Stimulated activated CD8-positive, alpha-beta memory T cell treated with anti-CD3 and anti-CD28 coated beads, Interleukin-12 subunit alpha, Interleukin-12 subunit beta, amount 100 ng/mL, for 4 hours (primary cell): ENCODE measurements around the gene RPLP2.
A peak's percentile ranks its signal among the peaks of the same experiment; 100 is the strongest.

Experiments
- DNase-seq: peaks from one replicate; pipeline ENCODE4 v3.0.0-alpha.2; 2020; ENCODE audit warnings: low read depth

RPLP2 gene

GRCh38 chr11:773830-774229, 35.9 kb upstream of the RPLP2 start:
- DNase-seq, result no peak

GRCh38 chr11:774873-775592, 34.7 kb upstream of the RPLP2 start:
- DNase-seq, result no peak

GRCh38 chr11:776263-776560, 33.6 kb upstream of the RPLP2 start:
- DNase-seq, result no peak

DNA sequence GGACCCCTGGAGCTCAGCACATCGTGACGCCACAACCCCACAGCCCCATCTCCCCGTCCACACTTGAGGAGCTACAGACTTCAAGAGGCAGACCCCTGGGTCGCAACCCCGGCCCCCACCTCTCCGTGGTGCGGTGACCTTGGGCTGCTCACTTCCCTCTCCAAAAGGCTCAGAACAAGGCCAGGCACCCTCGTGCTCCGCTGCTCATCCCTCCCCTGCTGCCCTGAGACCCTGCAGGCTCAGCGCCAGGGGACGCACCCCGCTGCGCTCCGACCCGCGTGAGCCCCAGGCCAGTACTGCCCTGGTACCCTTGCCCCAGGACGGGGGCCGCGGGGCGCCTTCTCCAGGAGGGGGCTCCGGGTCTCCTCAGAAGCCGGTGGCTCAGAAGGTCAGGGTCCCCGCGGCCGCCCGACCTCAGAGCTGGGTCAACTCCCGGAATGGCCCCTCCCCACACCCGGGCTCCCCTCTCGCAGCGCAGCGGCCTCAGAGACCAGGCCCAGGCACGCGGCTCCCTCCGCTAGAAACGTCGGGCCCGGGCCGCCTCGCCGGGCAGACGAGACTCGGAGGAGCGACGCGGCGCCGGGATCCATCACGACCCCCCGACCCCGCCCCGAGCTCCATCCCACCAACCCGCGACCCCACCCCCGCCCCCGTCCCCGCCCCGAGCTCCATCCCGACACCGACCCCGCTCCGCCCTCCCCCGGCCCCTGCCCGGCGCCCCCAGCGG, 33.0 kb upstream of the RPLP2 start:
- DNase-seq, result peak; percentile 16

DNA sequence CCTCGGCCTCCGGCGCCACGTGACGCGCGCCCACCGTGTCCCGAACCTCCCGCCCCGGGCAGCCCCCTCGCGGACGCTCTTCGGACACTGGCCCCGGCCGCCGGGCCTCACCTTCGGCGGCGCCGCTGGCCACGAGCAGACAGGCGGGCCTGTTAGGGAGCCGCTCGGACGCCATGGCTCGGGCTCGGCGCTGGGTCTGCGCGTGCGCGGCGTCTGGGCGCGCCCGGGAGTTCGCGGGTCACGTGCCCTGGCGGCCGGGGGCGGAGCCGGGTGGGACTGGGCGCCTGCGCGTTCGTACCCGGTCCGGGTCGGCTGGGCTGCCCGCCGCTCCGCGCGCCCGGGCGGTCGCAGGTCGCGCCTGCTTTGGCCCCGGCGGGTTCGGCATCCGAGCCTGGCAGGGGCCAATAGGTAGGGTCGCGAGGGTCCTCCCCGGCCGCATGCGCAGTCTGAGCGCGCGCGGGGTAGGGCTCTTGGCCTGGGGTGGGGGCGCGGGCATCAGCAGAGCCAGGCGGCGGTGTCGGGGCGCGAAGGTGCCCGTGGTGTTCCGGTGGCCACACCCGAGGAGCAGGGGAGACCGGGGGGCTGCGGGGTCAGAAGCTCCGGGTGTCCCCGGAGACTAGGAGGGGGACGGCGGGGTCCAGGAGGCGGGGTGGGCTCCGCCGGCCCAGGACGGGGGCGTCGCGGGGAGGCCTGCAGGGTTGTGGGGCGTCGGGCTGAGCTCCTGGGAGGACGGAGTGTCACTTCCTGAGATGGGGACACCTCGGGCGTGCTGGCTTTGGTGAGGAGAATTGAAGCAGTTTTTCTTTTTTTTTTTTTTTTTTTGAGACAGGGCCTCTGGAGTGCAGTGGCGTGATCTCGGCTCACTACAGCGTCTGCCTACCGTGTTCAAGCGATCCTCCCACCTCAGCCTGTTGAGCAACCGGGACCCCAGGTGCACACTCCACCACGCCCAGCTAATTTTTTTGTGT, 32.2 kb upstream of the RPLP2 start, which contains the start of gene GATD1:
Gene GATD1, minus strand, starts transcription at position 200 of the 968 bp plus-strand sequence. Its CDS starts 25 bp downstream, at position 175.
- peak; percentile 91 for DNase-seq

GRCh38 chr11:778976-779954, 30.5 kb upstream of the RPLP2 start:
- DNase-seq, result no peak

- no peak for DNase-seq
Measured at GRCh38 chr11:779955-780532, 29.7 kb upstream of the RPLP2 start.

- DNase-seq, result no peak
Measured at GRCh38 chr11:782264-783174, 27.2 kb upstream of the RPLP2 start.

- no peak for DNase-seq
Measured at GRCh38 chr11:783581-784015, 26.2 kb upstream of the RPLP2 start.

DNA sequence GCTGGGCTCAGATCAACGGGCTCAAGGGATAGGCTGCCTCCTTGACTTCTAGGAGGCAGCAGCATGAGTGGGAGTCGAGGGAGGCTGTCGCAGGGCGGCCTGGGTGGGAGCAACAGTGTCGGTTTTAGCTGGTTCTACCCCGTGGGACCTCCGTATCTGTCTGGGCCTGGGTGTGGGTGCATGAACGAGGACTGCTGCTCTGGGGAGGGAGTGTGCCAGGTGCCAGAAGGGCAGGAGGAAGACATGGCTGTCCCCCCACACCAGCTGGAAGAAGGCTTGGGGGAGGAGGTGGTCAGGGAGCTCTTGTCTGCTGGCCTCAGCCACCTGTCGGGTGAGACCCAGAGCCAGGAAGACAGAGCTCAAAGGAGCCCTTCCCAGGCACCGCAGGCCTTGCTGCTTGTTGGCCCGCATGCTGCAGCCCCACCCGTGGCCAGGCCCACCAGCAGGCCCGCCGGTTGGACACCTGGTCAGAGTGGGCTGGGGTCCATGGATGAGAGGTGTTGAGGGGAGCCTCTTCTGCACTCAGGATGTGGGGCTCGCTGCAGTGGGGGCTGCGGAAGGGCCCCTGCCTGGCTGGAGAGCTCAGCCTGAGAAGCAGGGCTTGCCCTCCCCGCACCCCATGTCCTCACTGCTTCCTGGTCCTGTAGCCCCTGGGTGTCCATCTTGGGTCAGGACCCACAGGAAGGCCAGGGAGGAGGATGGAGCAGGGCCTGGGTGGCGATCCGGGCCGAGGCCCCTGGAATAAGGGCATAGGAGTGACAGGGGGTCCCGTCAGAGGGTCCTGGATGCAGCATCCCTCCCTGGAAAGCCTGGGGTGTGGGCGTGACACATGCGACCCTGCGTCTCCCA, 23.3 kb upstream of the RPLP2 start:
- DNase-seq, result no peak

DNA sequence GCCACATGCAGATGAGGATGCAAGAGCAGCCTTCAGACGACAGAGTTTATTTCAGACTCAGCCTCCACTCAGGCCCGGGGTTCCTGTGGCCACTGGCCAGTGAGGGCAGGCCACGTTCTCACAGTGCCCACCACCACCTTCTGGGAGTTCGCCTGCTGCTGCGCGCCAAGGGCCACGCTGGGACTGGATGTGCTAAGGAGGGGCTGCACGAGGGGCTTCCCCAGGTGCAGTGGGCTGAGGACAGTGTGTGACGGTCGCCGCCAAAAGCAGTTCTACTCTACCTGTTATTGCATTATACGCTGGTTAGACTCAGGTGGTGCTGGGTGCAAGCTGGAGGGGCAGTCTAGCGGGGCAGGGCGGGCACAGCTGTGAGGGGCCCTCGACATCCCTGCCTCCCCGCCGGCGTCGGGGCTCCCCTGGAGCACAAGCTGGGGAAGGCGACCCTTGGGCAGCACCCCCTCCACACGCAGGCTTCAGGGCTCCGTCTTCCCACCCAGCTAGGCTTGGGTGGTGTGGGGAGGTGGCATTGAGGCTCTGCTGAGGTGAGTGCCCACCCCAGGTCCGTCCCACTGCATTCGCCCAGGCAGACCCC, 22.6 kb upstream of the RPLP2 start:
- no peak for DNase-seq

DNA sequence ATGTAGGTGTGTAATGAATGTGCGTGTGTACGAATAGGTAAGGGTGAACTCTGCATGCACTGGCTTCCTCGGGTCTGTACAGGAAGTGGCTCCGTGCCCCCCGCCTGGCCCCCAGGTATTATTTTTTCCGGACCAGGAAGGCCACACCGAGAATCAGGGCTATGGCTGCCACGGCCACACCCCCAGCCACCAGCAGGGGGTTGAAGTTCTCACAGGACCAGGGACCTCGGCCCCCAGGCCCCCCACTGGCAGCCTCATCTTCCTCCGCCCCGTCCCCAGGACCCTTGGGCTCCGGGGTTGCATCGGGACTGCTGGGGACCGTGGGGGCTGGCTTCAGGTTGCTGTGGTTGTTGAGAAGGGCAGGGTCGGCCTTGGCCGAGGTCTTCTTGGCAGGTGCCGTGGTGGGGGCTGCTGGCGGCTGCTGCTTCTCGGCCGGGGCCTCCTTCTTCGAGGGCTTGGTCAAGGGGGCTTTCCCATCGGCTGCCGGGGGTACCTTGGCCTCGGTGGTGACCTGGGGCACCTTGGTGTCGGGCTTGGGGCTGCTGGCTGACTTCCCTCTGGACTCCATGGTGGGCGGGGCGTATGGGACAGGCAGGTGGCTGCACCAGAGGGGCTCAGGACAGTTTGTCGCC, 21.6 kb upstream of the RPLP2 start:
- DNase-seq, result no peak

- DNase-seq, result no peak
Measured at GRCh38 chr11:788953-789940, 20.5 kb upstream of the RPLP2 start.

- no peak for DNase-seq
Measured at GRCh38 chr11:789943-790342, 19.8 kb upstream of the RPLP2 start, which contains the start of gene CEND1. TSS of gene CEND1 (minus strand) at chr11:790090. CDS start at chr11:788576, 1,514 bp downstream.

DNA sequence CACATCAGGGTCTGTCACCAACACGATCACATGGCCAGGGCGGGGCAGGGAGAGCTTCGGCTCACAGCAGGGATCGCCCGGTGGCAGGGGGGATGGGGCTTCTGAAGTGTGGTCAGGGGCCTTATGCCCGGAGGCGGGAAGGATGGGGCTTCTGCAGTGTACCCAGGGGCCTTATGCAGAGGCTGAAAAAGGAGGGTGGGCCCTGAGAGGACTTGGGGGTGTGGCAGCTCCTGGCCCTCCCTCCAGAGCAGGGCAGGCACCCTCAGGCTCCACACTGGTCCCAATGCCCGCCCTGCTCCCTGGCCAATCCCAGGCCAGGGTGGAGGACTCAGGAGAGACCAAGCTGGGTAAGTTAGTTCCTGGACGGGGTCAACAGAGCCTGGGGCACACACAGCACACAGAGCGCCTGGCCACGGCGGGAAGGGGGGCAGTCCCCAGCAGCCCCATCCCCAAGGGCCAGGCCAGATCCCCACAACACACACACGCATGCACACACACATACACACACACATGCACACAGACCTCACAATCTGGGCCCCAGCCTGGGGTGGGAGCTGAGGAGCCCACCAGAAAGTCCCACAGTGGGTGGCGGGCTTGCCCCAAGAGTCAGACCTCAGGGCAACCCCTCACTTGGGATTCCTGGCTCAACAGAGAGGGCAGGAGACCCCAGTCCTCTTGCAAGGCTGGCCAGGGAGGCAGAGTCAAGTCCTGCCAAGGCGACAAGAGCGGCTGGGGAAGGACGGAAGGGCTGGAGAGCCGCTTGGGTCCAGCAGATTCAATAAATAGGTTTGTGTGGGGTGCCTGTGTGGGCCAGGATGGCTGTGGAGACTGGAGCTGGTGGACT, 18.8 kb upstream of the RPLP2 start:
- no peak for DNase-seq
